Body of pancreas (tissue), 4 donors: Measurements from ENCODE around the gene IGSF6. TPM values are rescaled to one million over a fixed set of nuclear protein-coding genes. Genes with fewer than 3 reads are reported as not detected.
"Not testable (repeated sequence)": the region's sequence is repeated elsewhere in the genome, so short reads cannot be mapped to it uniquely, and the experiment has no call there.

Experiments used
- ATAC-seq: fragments of 150-250 bp; one replicate; pipeline ENCODE4 v1.9.1; 2016
- DNase-seq, 4 donors: peaks; one replicate each; pipeline ENCODE4 v3.0.0-alpha.2; 2019
- H3K27ac ChIP-seq, 4 donors: fragments of 200-600 bp; sonication (generic); 1 replicate in 3 of 4; 2 replicates in 1 of 4; pipeline versions ENCODE4 v1.5.1 to v1.6.1; 2016 to 2019; ENCODE audit warnings: mild to moderate bottlenecking in 1 of 4, mixed read lengths in 1 of 4, moderate library complexity in 1 of 4
- H3K27me3 ChIP-seq, 2 donors: fragments of 200-600 bp; sonication (generic); one replicate each; pipeline ENCODE4 v1.6.0; 2016; ENCODE audit warnings: mild to moderate bottlenecking in 1 of 2
- H3K36me3 ChIP-seq, 2 donors: fragments of 200-600 bp; sonication (generic); replicated peaks in 1 of 2; 2 replicates each; pipeline ENCODE4 v1.5.1; 2016; ENCODE audit warnings: low read depth in 2 of 2; ENCODE audit not compliant: insufficient read depth in 1 of 2
- H3K4me1 ChIP-seq: fragments of 200-600 bp; sonication (generic); one replicate; pipeline ENCODE4 v1.6.0; 2016
- H3K4me3 ChIP-seq, 2 donors: fragments of 200-600 bp; sonication (generic); 1 replicate in 1 of 2; 2 replicates in 1 of 2; pipeline ENCODE4 v1.5.1; 2016 to 2019
- H3K9me3 ChIP-seq, 3 donors: fragments of 200-600 bp; sonication (generic); 1 replicate in 2 of 3; 2 replicates in 1 of 3; pipeline ENCODE4 v1.5.1; 2016
- POLR2A ChIP-seq, 3 donors: fragments of 450-650 bp; IDR thresholded peaks; one replicate each; pipeline ENCODE4 v1.6.1; 2016; ENCODE audit warnings: antibody characterized with exemption in 3 of 3, mild to moderate bottlenecking in 2 of 3
- WGBS, 2 donors: methylation state at CpG; one replicate each; pipeline ENCODE4 v1.1.5; 2017; 5-methylcytosine and 5-hydroxymethylcytosine counted together
- intact Hi-C: fragments of 100-400 bp; cut with DNase I; formaldehyde crosslinking; loops from one replicate; pipeline ENCODE4 v1.15.1; 2023
- total RNA-seq, 2 donors: library from RNA; depleted of rRNA; stranded (reverse); fragments of >200 nt; gene quantifications; one replicate each; pipeline ENCODE4 v1.1.0, GENCODE V29; 2016
- TF ChIP-seq, protein P1 (sequence below), 7 experiments: fragments of 450-650 bp in 4 of 7; fragments of 200-600 bp in 3 of 7; sonication (generic) in 3 of 7; IDR thresholded peaks; one replicate each; pipeline ENCODE4 v1.5.1; 2016 to 2019; ENCODE audit warnings: antibody characterized with exemption in 7 of 7

IGSF6 gene
- total RNA-seq, 2 donors from 2014 or later = 1.3 TPM; not detected in 1

DNA sequence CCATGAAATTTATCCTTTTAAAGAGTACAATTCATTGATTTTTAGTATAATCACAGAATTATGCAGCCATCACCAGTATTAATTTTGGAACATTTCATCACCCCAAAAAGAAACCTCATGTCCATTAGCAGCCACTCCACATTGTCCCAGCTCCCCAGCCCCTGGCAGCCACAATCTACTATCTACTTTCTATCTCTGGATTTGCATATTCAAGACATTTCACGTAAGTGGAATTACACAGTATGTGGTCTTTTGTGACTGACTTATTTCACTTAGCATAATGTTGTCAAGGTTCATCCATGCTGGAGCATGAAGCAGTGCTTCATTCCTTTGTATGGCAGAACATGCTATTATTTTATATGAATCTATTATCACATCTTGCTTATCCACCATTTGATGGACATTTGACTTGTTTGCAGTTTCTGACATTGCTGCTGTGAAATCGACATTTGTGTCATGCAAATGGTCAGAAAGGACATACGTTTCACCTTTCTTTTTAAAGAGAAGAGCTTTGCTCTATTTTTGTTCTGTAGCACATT lies 42.3 kb downstream of the IGSF6 start:
- no peak overlapping the region for H3K27ac ChIP-seq
- 66 to 68% methylated on average over 3 of the region's 3 CpGs for WGBS, 2 donors
- intact Hi-C loops = no loop called here
- H3K27me3 ChIP-seq = no peaks in the 10 kb centered on the region
- DNase-seq (no peak), ATAC-seq (no peak)
- no peak overlapping the region for H3K4me3 ChIP-seq
- no peaks in the 10 kb centered on the region for H3K9me3 ChIP-seq
- H3K36me3 ChIP-seq = no peaks in the 10 kb centered on the region
- TF ChIP-seq, protein P1, sequence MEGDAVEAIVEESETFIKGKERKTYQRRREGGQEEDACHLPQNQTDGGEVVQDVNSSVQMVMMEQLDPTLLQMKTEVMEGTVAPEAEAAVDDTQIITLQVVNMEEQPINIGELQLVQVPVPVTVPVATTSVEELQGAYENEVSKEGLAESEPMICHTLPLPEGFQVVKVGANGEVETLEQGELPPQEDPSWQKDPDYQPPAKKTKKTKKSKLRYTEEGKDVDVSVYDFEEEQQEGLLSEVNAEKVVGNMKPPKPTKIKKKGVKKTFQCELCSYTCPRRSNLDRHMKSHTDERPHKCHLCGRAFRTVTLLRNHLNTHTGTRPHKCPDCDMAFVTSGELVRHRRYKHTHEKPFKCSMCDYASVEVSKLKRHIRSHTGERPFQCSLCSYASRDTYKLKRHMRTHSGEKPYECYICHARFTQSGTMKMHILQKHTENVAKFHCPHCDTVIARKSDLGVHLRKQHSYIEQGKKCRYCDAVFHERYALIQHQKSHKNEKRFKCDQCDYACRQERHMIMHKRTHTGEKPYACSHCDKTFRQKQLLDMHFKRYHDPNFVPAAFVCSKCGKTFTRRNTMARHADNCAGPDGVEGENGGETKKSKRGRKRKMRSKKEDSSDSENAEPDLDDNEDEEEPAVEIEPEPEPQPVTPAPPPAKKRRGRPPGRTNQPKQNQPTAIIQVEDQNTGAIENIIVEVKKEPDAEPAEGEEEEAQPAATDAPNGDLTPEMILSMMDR (IDR thresholded peaks at IDR 0.05) = no peak
- TF ChIP-seq POLR2A (IDR thresholded peaks at IDR 0.05) = no peak
- peaks cover 41% of the 10 kb centered on the region for H3K4me1 ChIP-seq

DNA sequence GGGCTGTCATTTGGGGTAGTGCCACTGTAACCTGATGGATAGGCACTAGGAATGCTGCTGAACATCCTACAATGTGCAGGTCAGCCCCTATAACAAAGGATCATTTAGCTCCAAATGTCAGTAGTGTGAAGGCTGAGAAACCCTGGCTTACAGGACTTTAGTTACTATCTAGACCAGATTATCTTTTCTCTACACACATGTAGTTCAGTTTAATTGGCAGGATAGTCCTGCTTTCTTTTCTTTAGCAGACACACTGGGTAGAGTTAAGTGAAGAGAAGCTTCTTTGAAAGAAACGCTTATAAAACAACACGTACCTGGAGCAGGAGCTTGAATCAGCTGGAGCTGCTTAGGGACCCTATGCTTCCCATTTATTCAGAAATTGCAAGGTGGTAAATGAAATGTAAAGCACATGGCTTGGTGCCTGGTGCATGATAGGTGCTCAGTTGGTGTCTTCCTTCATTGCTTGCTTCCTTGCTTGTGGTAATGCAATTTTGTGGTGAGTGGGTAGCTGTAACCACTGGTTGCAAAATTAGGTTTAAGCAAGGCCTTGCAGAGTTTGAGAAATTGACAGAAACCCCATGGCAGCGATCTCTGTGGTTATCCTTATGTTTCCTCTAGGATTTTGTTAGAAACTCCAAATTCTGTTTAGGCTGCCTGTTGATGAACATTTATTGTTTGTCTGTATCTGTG lies 43.6 kb downstream of the IGSF6 start:
- no peaks in the 10 kb centered on the region for H3K9me3 ChIP-seq
- TF ChIP-seq, protein P1 (IDR thresholded peaks at IDR 0.05) = no peak
- no peak for TF ChIP-seq POLR2A (IDR thresholded peaks at IDR 0.05)
- H3K36me3 ChIP-seq = no peaks in the 10 kb centered on the region
- WGBS, 2 donors = 69 to 80% methylated on average over 3 of the region's 3 CpGs
- DNase-seq (peak in 1 of 4 donors; percentile 8), ATAC-seq (no peak)
- intact Hi-C loops = no loop called here
- peaks cover 41% of the 10 kb centered on the region for H3K4me1 ChIP-seq
- no peaks in the 10 kb centered on the region for H3K27me3 ChIP-seq
- no peak overlapping the region for H3K27ac ChIP-seq
- no peak overlapping the region for H3K4me3 ChIP-seq

DNA sequence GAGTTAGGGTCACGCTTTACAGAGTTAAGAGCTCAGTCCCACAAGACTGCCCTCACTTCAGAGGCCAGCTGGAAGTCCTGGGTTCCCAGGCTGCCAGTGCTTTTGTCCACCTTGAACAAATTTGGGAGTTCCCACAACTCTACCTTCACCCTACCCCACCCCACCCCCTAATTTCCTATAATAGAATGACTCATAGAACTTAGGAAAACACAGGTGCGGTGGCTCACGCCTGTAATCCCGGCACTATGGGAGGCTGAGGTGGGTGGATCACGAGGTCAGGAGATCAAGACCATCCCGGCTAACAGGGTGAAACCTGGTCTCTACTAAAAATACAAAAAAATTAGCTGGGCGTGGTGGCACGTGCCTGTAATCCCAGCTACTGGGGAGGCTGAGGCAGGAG lies 46.6 kb downstream of the IGSF6 start:
- ATAC-seq, intact Hi-C loops, H3K4me3 ChIP-seq, H3K27ac ChIP-seq, H3K36me3 ChIP-seq, H3K27me3 ChIP-seq, DNase-seq, H3K9me3 ChIP-seq: not testable (repeated sequence)
- WGBS, 2 donors = 82% methylated on average over 8 of the region's 8 CpGs
- H3K4me1 ChIP-seq = peaks cover 33% of the 10 kb centered on the region

DNA sequence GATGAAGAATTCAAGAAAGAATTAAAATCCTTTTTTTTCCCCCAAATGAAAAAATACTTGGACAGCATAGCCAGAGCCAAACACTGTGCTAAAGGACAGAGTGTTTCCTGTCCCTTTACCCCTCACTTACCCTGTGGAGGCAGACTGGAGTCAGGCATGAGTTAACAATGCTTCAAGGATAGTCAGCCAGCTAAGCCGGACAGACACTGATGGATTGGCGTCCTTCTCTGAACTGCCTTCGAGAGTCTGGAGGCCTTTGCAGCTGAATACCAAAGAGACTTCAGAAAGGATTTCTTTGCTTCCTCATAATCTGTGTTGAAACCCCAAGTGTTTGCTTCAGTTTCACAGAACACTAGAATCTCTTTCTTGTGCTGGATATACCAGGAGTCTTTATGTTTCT lies 48.5 kb downstream of the IGSF6 start:
- intact Hi-C loops = no loop called here
- Histone ChIP-seq H3K4me1 (peaks cover 28% of the 10 kb centered on the region), H3K27ac (no peak overlapping the region), H3K36me3 (no peaks in the 10 kb centered on the region), H3K9me3 (no peaks in the 10 kb centered on the region), H3K4me3 (no peak overlapping the region), H3K27me3 (no peaks in the 10 kb centered on the region)
- no peak for ATAC-seq
- WGBS, 2 donors = 10% methylated on average over 3 of the region's 3 CpGs
- TF ChIP-seq, protein P1 (IDR thresholded peaks at IDR 0.05) = no peak
- no peak for TF ChIP-seq POLR2A (IDR thresholded peaks at IDR 0.05)
- DNase-seq = no peak

DNA sequence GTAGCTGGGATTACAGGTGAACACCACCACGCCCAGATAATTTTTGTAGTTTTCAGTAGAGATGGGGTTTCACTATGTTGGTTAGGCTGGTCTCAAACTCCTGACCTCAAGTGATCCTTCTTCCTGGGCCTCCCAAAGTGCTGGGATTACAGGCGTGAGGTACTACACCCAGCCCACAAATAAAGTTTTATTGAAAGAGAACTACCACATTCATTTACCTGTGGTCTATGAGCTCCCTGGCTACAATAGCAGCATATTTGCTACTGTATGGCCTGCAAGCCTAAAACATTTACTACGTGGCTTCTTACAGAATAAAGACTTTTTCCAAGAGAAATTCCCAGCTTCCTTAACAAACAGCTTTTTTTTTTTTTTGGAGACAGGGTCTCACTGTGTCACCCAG lies 49.6 kb downstream of the IGSF6 start:
- TF ChIP-seq, protein P1 (IDR thresholded peaks at IDR 0.05) = no peak
- TF ChIP-seq POLR2A (IDR thresholded peaks at IDR 0.05) = no peak
- H3K27me3 ChIP-seq = no peaks in the 10 kb centered on the region
- intact Hi-C loops = no loop called here
- ATAC-seq = no peak
- no peak overlapping the region for H3K27ac ChIP-seq
- no peaks in the 10 kb centered on the region for H3K9me3 ChIP-seq
- no peaks in the 10 kb centered on the region for H3K36me3 ChIP-seq
- H3K4me3 ChIP-seq = no peak overlapping the region
- 96 to 97% methylated on average over 3 of the region's 3 CpGs for WGBS, 2 donors
- no peak for DNase-seq
- H3K4me1 ChIP-seq = peaks cover 23% of the 10 kb centered on the region
